A673 (cell line): ENCODE data around the gene RANBP3L. TPM values are rescaled to one million over a fixed set of nuclear protein-coding genes. Genes with fewer than 3 reads are reported as not detected.

ENCODE experiments used
- BruUV-seq: library from RNA; stranded (reverse); fragments of 400-500 nt; replicated peaks from 2 replicates; lab custom pipeline; 2021; lab: Mats Ljungman, UMichigan
- CTCF ChIA-PET: fragments of 300-600 bp; sonication (Branson Sonifier 250); formaldehyde crosslinking; loops from one replicate; lab custom pipeline; 2022; ENCODE audit warnings: antibody characterized with exemption; lab: Charles Lee
- POLR2A ChIA-PET: fragments of 300-600 bp; sonication (Branson Sonifier 250); formaldehyde crosslinking; loops from one replicate; lab custom pipeline; 2022; ENCODE audit warnings: antibody characterized with exemption; ENCODE audit not compliant: low non-redundant PET; lab: Charles Lee
- DNase-seq: peaks from one replicate; pipeline ENCODE4 v3.0.0-alpha.2; 2015; ENCODE audit warnings: low spot score
- H3K27ac ChIP-seq: fragments of 200-600 bp; sonication (generic); 2 replicates; pipeline ENCODE4 v1.5.1; 2016; ENCODE audit warnings: mixed run types, low read depth, mild to moderate bottlenecking, mixed read lengths, antibody characterized with exemption, low read length; ENCODE audit not compliant: poor library complexity, severe bottlenecking
- H3K27me3 ChIP-seq: fragments of 200-600 bp; sonication (generic); replicated peaks from 2 replicates; pipeline ENCODE4 v1.6.1; 2017; ENCODE audit warnings: mixed run types, low read depth, mild to moderate bottlenecking, mixed read lengths, antibody characterized with exemption, low read length; ENCODE audit not compliant: insufficient read depth, poor library complexity
- H3K36me3 ChIP-seq: fragments of 200-600 bp; sonication (generic); 2 replicates; pipeline ENCODE4 v1.6.1; 2016; ENCODE audit warnings: mixed run types, mild to moderate bottlenecking, mixed read lengths, antibody characterized with exemption, low read length; ENCODE audit not compliant: insufficient read depth, poor library complexity, severe bottlenecking
- H3K4me1 ChIP-seq: fragments of 200-600 bp; sonication (generic); 2 replicates; pipeline ENCODE4 v1.6.1; 2017; ENCODE audit warnings: mixed run types, mild to moderate bottlenecking, mixed read lengths, antibody characterized with exemption, low read length; ENCODE audit not compliant: insufficient read depth, poor library complexity, severe bottlenecking
- H3K4me3 ChIP-seq: fragments of 200-600 bp; sonication (generic); 2 replicates; pipeline ENCODE4 v1.5.1; 2016; ENCODE audit warnings: low read depth, mixed run types, mild to moderate bottlenecking, mixed read lengths, low read length; ENCODE audit not compliant: poor library complexity, severe bottlenecking
- H3K9me3 ChIP-seq: fragments of 200-600 bp; sonication (generic); 2 replicates; pipeline ENCODE4 v1.6.1; 2016; ENCODE audit warnings: mixed run types, low read depth, mild to moderate bottlenecking, mixed read lengths, antibody characterized with exemption, low read length; ENCODE audit not compliant: poor library complexity, severe bottlenecking
- CTCF ChIP-seq: fragments of 300-800, 200-600 bp; sonication (generic); conservative IDR thresholded peaks from 2 replicates; pipeline ENCODE4 v1.5.1; 2017; ENCODE audit warnings: low read depth, mild to moderate bottlenecking, antibody characterized with exemption, low read length, moderate library complexity, mixed read lengths
- EZH2 ChIP-seq: fragments of 200-600 bp; sonication (generic); IDR thresholded peaks from 2 replicates; pipeline ENCODE4 v1.6.1; 2017; ENCODE audit warnings: borderline replicate concordance, low read depth, mild to moderate bottlenecking, mixed read lengths, antibody characterized with exemption, low read length; ENCODE audit not compliant: poor library complexity, severe bottlenecking
- intact Hi-C: fragments of 100-400 bp; cut with micrococcal nuclease; formaldehyde crosslinking; loops from one replicate; pipeline ENCODE4 v1.10.0; 2022; ENCODE audit not compliant: unreplicated experiment
- total RNA-seq: library from RNA; stranded (reverse); gene quantifications from 2 replicates; pipeline ENCODE4 v1.2.3, GENCODE V29; 2021

RANBP3L gene
- total RNA-seq, 1 experiment from 2014 or later, result not detected

- Histone ChIP-seq H3K36me3 (no peaks in the 10 kb centered on the region), H3K27me3 (no peaks in the 10 kb centered on the region), H3K9me3 (no peaks in the 10 kb centered on the region), H3K4me3 (no peak overlapping the region), H3K27ac (no peak overlapping the region), H3K4me1 (peaks cover 6% of the 10 kb centered on the region)
- CTCF ChIA-PET, result interaction anchor here (0.6 kb wide), 1 partner anchor 449 kb away, joined by 3 read pairs; no protein-coding TSS in a partner anchor
- TF ChIP-seq EZH2 (no peak), CTCF (no peak)
- BruUV-seq, result no TSS peak
- no peak for DNase-seq
- intact Hi-C loops, result no loop called here
- POLR2A ChIA-PET, result no interaction called here
Observed at GRCh38 chr5:36227046-36227445, 74.7 kb downstream of the RANBP3L start.

- ChIA-PET POLR2A (no interaction called here), CTCF (no interaction called here)
- Histone ChIP-seq H3K36me3 (peaks cover 14% of the 10 kb centered on the region), H3K4me1 (peaks cover 6% of the 10 kb centered on the region), H3K9me3 (no peaks in the 10 kb centered on the region), H3K27ac (no peak overlapping the region), H3K27me3 (no peaks in the 10 kb centered on the region), H3K4me3 (no peak overlapping the region)
- BruUV-seq, result no TSS peak
- DNase-seq, result no peak
- intact Hi-C loops, result no loop called here
- TF ChIP-seq CTCF, result no peak
- TF ChIP-seq EZH2, result no peak
Observed at GRCh38 chr5:36222620-36223019, 79.1 kb downstream of the RANBP3L start.

- CTCF ChIA-PET, result no interaction called here
Observed at GRCh38 chr5:36217988-36218387, 83.7 kb downstream of the RANBP3L start.

More at GRCh38 chr5:36217988-36218387, 83.7 kb downstream of the RANBP3L start:
- Histone ChIP-seq H3K4me1 (no peaks in the 10 kb centered on the region), H3K9me3 (no peaks in the 10 kb centered on the region), H3K36me3 (peaks cover 27% of the 10 kb centered on the region), H3K27ac (no peak overlapping the region), H3K27me3 (no peaks in the 10 kb centered on the region), H3K4me3 (no peak overlapping the region)
- intact Hi-C loops, result no loop called here
- BruUV-seq, result no TSS peak
- POLR2A ChIA-PET, result no interaction called here
- no peak for DNase-seq
- TF ChIP-seq EZH2, result no peak
- TF ChIP-seq CTCF, result no peak
